Liver (tissue), 3 donors: ENCODE data around the gene PRPF40A.

Experiments used
- ATF3 ChIP-seq: IDR thresholded peaks from 2 replicates; pipeline ENCODE4 v1.6.1; 2016; ENCODE audit warnings: antibody characterized with exemption
- CTCF ChIP-seq: fragments of 150-350 bp; IDR thresholded peaks from 2 replicates; pipeline ENCODE4 v1.5.1; 2017; ENCODE audit warnings: improper control_type of control experiment, low read depth, low read length; ENCODE audit not compliant: missing input control
- EGR1 ChIP-seq, 2 donors: IDR thresholded peaks; 2 replicates each; pipeline ENCODE4 v1.6.1; 2016 to 2018; ENCODE audit warnings: antibody characterized with exemption in 2 of 2, low read depth in 2 of 2
- HNF4A ChIP-seq, 2 donors: conservative IDR thresholded peaks; 2 replicates each; pipeline ENCODE4 v1.6.1; 2016; ENCODE audit warnings: antibody characterized with exemption in 2 of 2, mild to moderate bottlenecking in 2 of 2
- JUND ChIP-seq, 2 donors: IDR thresholded peaks; 2 replicates each; pipeline ENCODE4 v1.6.1; 2016; ENCODE audit warnings: antibody characterized with exemption in 2 of 2
- RAD21 ChIP-seq, 2 donors: IDR thresholded peaks; 2 replicates each; pipeline ENCODE4 v1.6.1; 2016; ENCODE audit warnings: antibody characterized with exemption in 2 of 2, mild to moderate bottlenecking in 2 of 2
- REST ChIP-seq: IDR thresholded peaks from 2 replicates; pipeline ENCODE4 v1.6.1; 2016; ENCODE audit warnings: antibody characterized with exemption, mild to moderate bottlenecking
- SP1 ChIP-seq: IDR thresholded peaks from 2 replicates; pipeline ENCODE4 v1.6.1; 2018; ENCODE audit warnings: antibody characterized with exemption, mild to moderate bottlenecking
- TAF1 ChIP-seq: conservative IDR thresholded peaks from 2 replicates; pipeline ENCODE4 v1.6.1; 2016; ENCODE audit warnings: antibody characterized with exemption, mild to moderate bottlenecking
- ZBTB33 ChIP-seq: IDR thresholded peaks from 2 replicates; pipeline ENCODE4 v1.6.1; 2016; ENCODE audit warnings: antibody characterized with exemption
- donor health status: healthy.
- donor health status: healthy.

- TF ChIP-seq CTCF (no peak), EGR1 (IDR thresholded peaks at IDR 0.05; ENCODE audit: low read depth in 2 of 2) (no peak), SP1 (no peak), TAF1 (no peak), RAD21 (IDR thresholded peaks at IDR 0.05) (no peak), ZBTB33 (no peak), HNF4A (conservative IDR thresholded peaks at IDR 0.05) (no peak), JUND (IDR thresholded peaks at IDR 0.05) (no peak), REST (no peak), ATF3 (no peak)
Observed at GRCh38 chr2:152620208-152620607, 97.1 kb downstream of the PRPF40A start.
